Panc1 (cell line): ENCODE data around the gene THAP8.

Source experiments
- SIN3A ChIP-seq: IDR thresholded peaks from 2 replicates; pipeline ENCODE4 v1.6.1; 2012; ENCODE audit warnings: low read depth, mild to moderate bottlenecking, low read length, moderate library complexity, borderline replicate concordance; ENCODE audit not compliant: insufficient read depth
- TF ChIP-seq, protein P1 (sequence below): fragments of 450-650 bp; IDR thresholded peaks from 2 replicates; pipeline ENCODE4 v1.5.1; 2017; ENCODE audit warnings: mild to moderate bottlenecking

- TF ChIP-seq SIN3A, result no peak
- TF ChIP-seq, protein P1, sequence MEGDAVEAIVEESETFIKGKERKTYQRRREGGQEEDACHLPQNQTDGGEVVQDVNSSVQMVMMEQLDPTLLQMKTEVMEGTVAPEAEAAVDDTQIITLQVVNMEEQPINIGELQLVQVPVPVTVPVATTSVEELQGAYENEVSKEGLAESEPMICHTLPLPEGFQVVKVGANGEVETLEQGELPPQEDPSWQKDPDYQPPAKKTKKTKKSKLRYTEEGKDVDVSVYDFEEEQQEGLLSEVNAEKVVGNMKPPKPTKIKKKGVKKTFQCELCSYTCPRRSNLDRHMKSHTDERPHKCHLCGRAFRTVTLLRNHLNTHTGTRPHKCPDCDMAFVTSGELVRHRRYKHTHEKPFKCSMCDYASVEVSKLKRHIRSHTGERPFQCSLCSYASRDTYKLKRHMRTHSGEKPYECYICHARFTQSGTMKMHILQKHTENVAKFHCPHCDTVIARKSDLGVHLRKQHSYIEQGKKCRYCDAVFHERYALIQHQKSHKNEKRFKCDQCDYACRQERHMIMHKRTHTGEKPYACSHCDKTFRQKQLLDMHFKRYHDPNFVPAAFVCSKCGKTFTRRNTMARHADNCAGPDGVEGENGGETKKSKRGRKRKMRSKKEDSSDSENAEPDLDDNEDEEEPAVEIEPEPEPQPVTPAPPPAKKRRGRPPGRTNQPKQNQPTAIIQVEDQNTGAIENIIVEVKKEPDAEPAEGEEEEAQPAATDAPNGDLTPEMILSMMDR, result no peak; the same call in 1 of the 2 replicates
These were observed 66.6 kb downstream of the THAP8 start for GRCh38 chr19:35987571-35987896.
